Right lobe of liver (tissue), 4 donors: ENCODE measurements around the gene DCP2.

ENCODE experiments used
- CTCF ChIP-seq, 4 donors: fragments of 200-600 bp in 3 of 4; fragments of 450-650 bp in 1 of 4; IDR thresholded peaks; one replicate each; pipeline versions ENCODE4 v1.5.1 to v1.8.0; 2016 to 2022; ENCODE audit warnings: antibody characterized with exemption in 4 of 4, mild to moderate bottlenecking in 2 of 4
- POLR2A ChIP-seq: fragments of 450-650 bp; IDR thresholded peaks from one replicate; pipeline ENCODE4 v1.6.1; 2017; ENCODE audit warnings: antibody characterized with exemption, mild to moderate bottlenecking
- donor health status: DM: no; HTN: no; CAD: no.
- donor health status: DM: no; HTN: no; CAD: no.
- donor health status: DM: no; HTN: yes; CAD: no.

GRCh38 chr5:112929336-112930081, 47.1 kb upstream of the DCP2 start:
- TF ChIP-seq CTCF (IDR thresholded peaks at IDR 0.05): no peak
- TF ChIP-seq POLR2A: no peak
